Measurements from ENCODE around the gene RAPGEF6.

DNA sequence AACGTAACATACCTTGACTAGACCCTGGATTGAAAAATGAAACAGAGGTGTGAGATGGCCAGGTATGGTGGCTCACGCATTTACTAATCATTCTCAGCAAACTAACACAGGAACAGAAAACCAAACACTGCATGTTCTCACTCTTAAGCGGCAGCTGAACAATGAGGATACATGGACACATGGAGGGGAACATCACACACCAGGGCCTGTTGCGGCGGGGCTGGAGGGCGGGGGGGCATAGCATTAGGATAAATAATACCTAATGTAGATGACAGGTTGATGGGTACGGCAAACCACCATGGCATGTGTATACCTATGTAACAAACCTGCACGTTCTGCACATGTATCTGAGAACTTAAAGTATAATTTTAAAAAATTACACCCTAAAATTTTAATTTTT is 15.9 kb downstream of the RAPGEF6 start:
- TF ChIP-seq, protein P1, sequence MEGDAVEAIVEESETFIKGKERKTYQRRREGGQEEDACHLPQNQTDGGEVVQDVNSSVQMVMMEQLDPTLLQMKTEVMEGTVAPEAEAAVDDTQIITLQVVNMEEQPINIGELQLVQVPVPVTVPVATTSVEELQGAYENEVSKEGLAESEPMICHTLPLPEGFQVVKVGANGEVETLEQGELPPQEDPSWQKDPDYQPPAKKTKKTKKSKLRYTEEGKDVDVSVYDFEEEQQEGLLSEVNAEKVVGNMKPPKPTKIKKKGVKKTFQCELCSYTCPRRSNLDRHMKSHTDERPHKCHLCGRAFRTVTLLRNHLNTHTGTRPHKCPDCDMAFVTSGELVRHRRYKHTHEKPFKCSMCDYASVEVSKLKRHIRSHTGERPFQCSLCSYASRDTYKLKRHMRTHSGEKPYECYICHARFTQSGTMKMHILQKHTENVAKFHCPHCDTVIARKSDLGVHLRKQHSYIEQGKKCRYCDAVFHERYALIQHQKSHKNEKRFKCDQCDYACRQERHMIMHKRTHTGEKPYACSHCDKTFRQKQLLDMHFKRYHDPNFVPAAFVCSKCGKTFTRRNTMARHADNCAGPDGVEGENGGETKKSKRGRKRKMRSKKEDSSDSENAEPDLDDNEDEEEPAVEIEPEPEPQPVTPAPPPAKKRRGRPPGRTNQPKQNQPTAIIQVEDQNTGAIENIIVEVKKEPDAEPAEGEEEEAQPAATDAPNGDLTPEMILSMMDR (IDR thresholded peaks at IDR 0.05; ENCODE audit: low read depth, low read length, poor library complexity, severe bottlenecking), result no peak
- TF ChIP-seq EZH2phosphoT487 (IDR thresholded peaks at IDR 0.05; ENCODE audit: borderline replicate concordance, low read length), result no peak
